H9 (cell line): ENCODE results near the gene MTA3. TPM values are rescaled to one million over a fixed set of nuclear protein-coding genes. Genes with fewer than 3 reads are reported as not detected.

Source experiments
- DNase-seq: peaks from one replicate; pipeline ENCODE4 v3.0.0-alpha.2; 2017
- H2AFZ ChIP-seq: one replicate; pipeline ENCODE4 v1.6.1; 2013; ENCODE audit warnings: mild to moderate bottlenecking, low read length, control low read depth, moderate library complexity
- H2AK5ac ChIP-seq: 2 replicates; pipeline ENCODE4 v1.6.1; 2013; ENCODE audit warnings: low read length, control low read depth, mixed read lengths; ENCODE audit not compliant: insufficient read length
- H2BK120ac ChIP-seq: one replicate; pipeline ENCODE4 v1.6.1; 2013; ENCODE audit warnings: low read depth, mild to moderate bottlenecking, low read length, control low read depth, inconsistent platforms; ENCODE audit not compliant: poor library complexity, severe bottlenecking
- H2BK12ac ChIP-seq: 2 replicates; pipeline ENCODE4 v1.6.1; 2013; ENCODE audit warnings: low read length, control low read depth, mixed read lengths, low read depth; ENCODE audit not compliant: insufficient read length
- H2BK15ac ChIP-seq: 2 replicates; pipeline ENCODE4 v1.6.1; 2013; ENCODE audit warnings: low read depth, low read length, control low read depth
- H2BK20ac ChIP-seq: one replicate; pipeline ENCODE4 v1.6.1; 2013; ENCODE audit warnings: low read depth, mild to moderate bottlenecking, low read length, control low read depth, inconsistent platforms; ENCODE audit not compliant: poor library complexity, severe bottlenecking
- H2BK5ac ChIP-seq: 2 replicates; pipeline ENCODE4 v1.6.1; 2013; ENCODE audit warnings: low read length, control low read depth, mixed read lengths; ENCODE audit not compliant: insufficient read length
- H3K14ac ChIP-seq: 2 replicates; pipeline ENCODE4 v1.6.1; 2013; ENCODE audit warnings: low read length, control low read depth; ENCODE audit not compliant: insufficient read depth
- H3K18ac ChIP-seq: 2 replicates; pipeline ENCODE4 v1.6.1; 2013; ENCODE audit warnings: low read depth, mild to moderate bottlenecking, mixed read lengths, low read length, control low read depth; ENCODE audit not compliant: insufficient read length
- H3K23ac ChIP-seq: 2 replicates; pipeline ENCODE4 v1.6.1; 2013; ENCODE audit warnings: low read length, control low read depth, mixed read lengths, low read depth; ENCODE audit not compliant: insufficient read length
- H3K23me2 ChIP-seq: 2 replicates; pipeline ENCODE4 v1.6.1; 2013; ENCODE audit warnings: low read depth, mild to moderate bottlenecking, mixed read lengths, low read length, control low read depth; ENCODE audit not compliant: insufficient read length, poor library complexity, severe bottlenecking
- H3K27ac ChIP-seq: 2 replicates; pipeline ENCODE4 v1.5.1; 2013; ENCODE audit warnings: low read length, control low read depth, mixed read lengths, low read depth; ENCODE audit not compliant: insufficient read length
- H3K27me3 ChIP-seq: 2 replicates; pipeline ENCODE4 v1.6.1; 2013; ENCODE audit warnings: low read length, control low read depth, inconsistent platforms; ENCODE audit not compliant: insufficient read depth
- H3K4ac ChIP-seq: 2 replicates; pipeline ENCODE4 v1.6.1; 2013; ENCODE audit warnings: low read depth, mild to moderate bottlenecking, control low read depth, inconsistent platforms, low read length, moderate library complexity
- H3K4me1 ChIP-seq: 2 replicates; pipeline ENCODE4 v1.6.1; 2013; ENCODE audit warnings: low read length, control low read depth, inconsistent platforms; ENCODE audit not compliant: insufficient read depth
- H3K4me2 ChIP-seq: 2 replicates; pipeline ENCODE4 v1.6.1; 2013; ENCODE audit warnings: low read length, control low read depth, mixed read lengths; ENCODE audit not compliant: insufficient read length, insufficient read depth
- H3K56ac ChIP-seq: 2 replicates; pipeline ENCODE4 v1.6.1; 2013; ENCODE audit warnings: low read depth, mild to moderate bottlenecking, mixed read lengths, low read length, control low read depth; ENCODE audit not compliant: insufficient read length
- H3K79me1 ChIP-seq: 2 replicates; pipeline ENCODE4 v1.6.1; 2013; ENCODE audit warnings: low read depth, mild to moderate bottlenecking, moderate library complexity, low read length, control low read depth, inconsistent platforms; ENCODE audit not compliant: insufficient read depth, poor library complexity, severe bottlenecking
- H3K79me2 ChIP-seq: 2 replicates; pipeline ENCODE4 v1.6.1; 2013; ENCODE audit warnings: low read length, control low read depth, inconsistent platforms; ENCODE audit not compliant: insufficient read depth
- H3K9ac ChIP-seq: 2 replicates; pipeline ENCODE4 v1.6.1; 2013; ENCODE audit warnings: low read length, control low read depth, mixed read lengths; ENCODE audit not compliant: insufficient read length; ENCODE audit errors: extremely low read depth
- H3K9me3 ChIP-seq: one replicate; pipeline ENCODE4 v1.6.1; 2013; ENCODE audit warnings: low read depth, low read length, inconsistent platforms; ENCODE audit not compliant: control insufficient read depth
- H3T11ph ChIP-seq: one replicate; pipeline ENCODE4 v1.6.1; 2013; ENCODE audit warnings: mild to moderate bottlenecking, low read length, control low read depth, inconsistent platforms
- H4K20me1 ChIP-seq: one replicate; pipeline ENCODE4 v1.6.1; 2013; ENCODE audit not compliant: control insufficient read depth, insufficient read length, insufficient read depth
- H4K5ac ChIP-seq: 2 replicates; pipeline ENCODE4 v1.6.1; 2013; ENCODE audit warnings: low read depth, mild to moderate bottlenecking, mixed read lengths, low read length, control low read depth; ENCODE audit not compliant: insufficient read length
- H4K8ac ChIP-seq: replicated peaks from 2 replicates; pipeline ENCODE4 v1.6.1; 2013; ENCODE audit warnings: low read length, control low read depth, mixed read lengths, low read depth; ENCODE audit not compliant: insufficient read length
- H4K91ac ChIP-seq: 2 replicates; pipeline ENCODE4 v1.6.1; 2013; ENCODE audit warnings: low read depth, mild to moderate bottlenecking, moderate library complexity, mixed read lengths, low read length, control low read depth; ENCODE audit not compliant: insufficient read length
- H3K27ac Mint-ChIP-seq, 3 experiments: 2 replicates in 2 of 3; 3 replicates in 1 of 3; pipeline ENCODE4 v1.8.0; 2020 to 2021; ENCODE audit warnings: mixed read lengths in 3 of 3, mild to moderate bottlenecking in 1 of 3, moderate library complexity in 1 of 3
- H3K27me3 Mint-ChIP-seq: 2 replicates; pipeline ENCODE4 v1.8.0; 2021; ENCODE audit warnings: low read depth, mild to moderate bottlenecking, moderate library complexity, mixed read lengths
- H3K36me3 Mint-ChIP-seq, 3 experiments: 2 replicates in 2 of 3; 3 replicates in 1 of 3; pipeline ENCODE4 v1.8.0; 2020 to 2021; ENCODE audit warnings: low read depth in 3 of 3, mixed read lengths in 3 of 3; ENCODE audit not compliant: insufficient read depth in 1 of 3
- H3K4me1 Mint-ChIP-seq, 2 experiments: 2 replicates each; pipeline ENCODE4 v1.8.0; 2020; ENCODE audit warnings: mixed read lengths in 2 of 2
- H3K4me3 Mint-ChIP-seq, 2 experiments: 2 replicates in 1 of 2; 3 replicates in 1 of 2; pipeline ENCODE4 v1.8.0; 2020 to 2021; ENCODE audit warnings: mild to moderate bottlenecking in 2 of 2, mixed read lengths in 2 of 2, moderate library complexity in 1 of 2
- H3K9me3 Mint-ChIP-seq, 2 experiments: 2 replicates in 1 of 2; 3 replicates in 1 of 2; pipeline ENCODE4 v1.8.0; 2020; ENCODE audit warnings: mild to moderate bottlenecking in 2 of 2, mixed read lengths in 2 of 2, moderate library complexity in 1 of 2
- CTCF ChIP-seq: fragments of 200-600 bp; sonication (generic); conservative IDR thresholded peaks from 3 replicates; pipeline ENCODE4 v1.8.0; 2021; ENCODE audit warnings: antibody characterized with exemption, mild to moderate bottlenecking
- WGBS: extraction: QIAGEN DNeasy Blood & Tissue Kit; methylation state at CpG from one replicate; pipeline ENCODE4 v1.1.7; 2013; ENCODE audit warnings: missing lambda C conversion rate, low lambda C conversion rate, mixed read lengths; ENCODE audit not compliant: insufficient read length; ENCODE audit errors: extremely low coverage; 5-methylcytosine and 5-hydroxymethylcytosine counted together
- total RNA-seq: library from RNA; stranded (reverse); gene quantifications from 2 replicates; pipeline ENCODE4 v1.2.1, GENCODE V29; 2021

MTA3 gene
- total RNA-seq, 1 experiment from 2014 or later = 253 TPM

DNA sequence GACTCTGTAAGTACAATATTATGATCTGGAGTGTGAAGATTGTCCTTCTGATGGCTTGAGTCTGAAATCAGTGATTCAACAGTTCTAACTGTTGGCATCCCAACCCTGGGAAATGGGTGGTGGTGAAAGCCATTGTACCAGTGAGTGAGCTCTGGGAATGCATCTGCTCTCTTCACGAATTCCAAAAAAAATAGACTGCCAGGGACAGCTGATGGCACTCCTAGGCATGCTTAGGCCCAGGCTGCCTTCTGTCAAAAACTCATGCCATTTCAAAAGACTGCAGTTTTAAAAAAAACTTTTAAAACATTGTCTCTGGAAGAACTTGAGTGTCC, 175.2 kb downstream of the MTA3 start:
- peaks cover 13 to 18% of the 10 kb centered on the region in 2 experiments for H3K4me1 Mint-ChIP-seq
- TF ChIP-seq CTCF = no peak

More for the DNA sequence above, 175.2 kb downstream of the MTA3 start:
- Histone ChIP-seq H4K91ac (no peak overlapping the region), H3K9ac (no peak overlapping the region), H2AFZ (no peak overlapping the region), H3K27me3 (no peaks in the 10 kb centered on the region), H3K18ac (no peak overlapping the region), H3K14ac (no peak overlapping the region), H3K27ac (no peak overlapping the region), H3K79me1 (no peaks in the 10 kb centered on the region), H2BK120ac (no peak overlapping the region), H3T11ph (no peak overlapping the region), H2BK20ac (no peak overlapping the region), H2BK12ac (no peak overlapping the region), H3K23ac (no peak overlapping the region), H4K20me1 (no peaks in the 10 kb centered on the region), H3K4me2 (no peak overlapping the region), H2BK5ac (no peak overlapping the region), H4K5ac (no peak overlapping the region), H3K4ac (no peak overlapping the region), H2AK5ac (no peak overlapping the region), H4K8ac (no peak overlapping the region), H3K23me2 (no peaks in the 10 kb centered on the region), H2BK15ac (no peak overlapping the region; the same call in 1 of the 2 replicates), H3K56ac (no peak overlapping the region), H3K9me3 (no peaks in the 10 kb centered on the region), H3K4me1 (no peaks in the 10 kb centered on the region), H3K79me2 (no peaks in the 10 kb centered on the region)
- no peak overlapping the region for H3K27ac Mint-ChIP-seq
- H3K27me3 Mint-ChIP-seq = no peaks in the 10 kb centered on the region
- H3K36me3 Mint-ChIP-seq = peaks cover 18 to 22% (median 22%) of the 10 kb centered on the region in 3 experiments
- no peak for DNase-seq
- H3K9me3 Mint-ChIP-seq = peaks cover 0 to 4% of the 10 kb centered on the region in 2 experiments; a peak in 2 of 5 replicates
- no peak overlapping the region for H3K4me3 Mint-ChIP-seq
- WGBS = no CpG with 5 or more reads among the region's 1 CpG
